NCI-H1105 treated with DMSO at 0.1 percent for 48 hours (cell line): ENCODE data around the gene SLC22A17.
"Not testable (repeated sequence)": the region's sequence is repeated elsewhere in the genome, so short reads cannot be mapped to it uniquely, and the experiment has no call there.

Experiments used
- DNase-seq: peaks from one replicate; lab custom pipeline; 2025; lab: John Stamatoyannopoulos, UW

The SLC22A17 gene

DNA sequence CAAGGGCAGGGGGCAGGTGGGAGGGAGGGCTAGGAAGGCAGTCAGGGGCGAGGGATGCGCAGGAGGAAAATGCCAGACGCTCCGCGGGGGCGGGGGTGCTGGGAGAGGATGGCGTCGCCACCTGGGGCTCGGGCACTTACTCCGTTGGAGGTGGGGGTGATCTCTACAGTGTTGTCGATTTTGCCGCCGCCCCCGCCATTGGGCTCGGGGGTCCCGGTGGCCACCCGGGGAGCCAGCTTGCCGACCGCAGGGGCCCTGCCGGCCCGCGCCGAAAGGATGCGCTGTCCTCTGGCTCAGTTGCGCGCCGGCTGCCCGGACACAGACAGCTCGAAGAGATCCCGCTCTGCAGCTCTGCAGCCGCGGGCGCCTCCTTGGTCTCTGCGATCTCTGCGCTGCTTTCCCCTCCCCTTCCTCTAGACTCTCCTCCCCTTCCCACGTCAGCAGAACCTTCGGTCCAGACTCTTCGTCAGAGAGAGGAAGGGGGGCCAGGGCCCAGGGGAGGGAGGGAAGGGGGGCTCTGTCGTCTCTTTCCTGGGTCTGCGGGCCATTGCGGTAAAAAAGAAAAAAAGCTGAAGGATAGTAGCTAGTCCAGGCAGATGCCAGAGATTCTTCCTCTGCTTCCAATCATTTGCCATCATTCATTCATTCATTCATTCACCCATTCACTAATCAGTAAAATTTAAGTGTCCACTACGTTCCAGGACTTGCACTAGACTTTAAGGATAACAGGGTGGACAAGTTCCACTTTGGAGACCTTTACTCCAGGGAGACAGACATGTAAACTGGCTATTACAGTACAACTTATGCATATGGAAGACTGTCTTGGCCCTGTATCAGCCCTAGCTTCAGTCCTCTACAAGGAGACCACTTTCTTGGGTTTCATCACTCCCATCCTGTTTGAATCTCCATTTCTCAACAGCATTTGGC, at the start of gene SLC22A17:
Gene SLC22A17, minus strand, starts transcription at position 382 of the 927 bp plus-strand sequence.
- peak; percentile 77 for DNase-seq

DNA sequence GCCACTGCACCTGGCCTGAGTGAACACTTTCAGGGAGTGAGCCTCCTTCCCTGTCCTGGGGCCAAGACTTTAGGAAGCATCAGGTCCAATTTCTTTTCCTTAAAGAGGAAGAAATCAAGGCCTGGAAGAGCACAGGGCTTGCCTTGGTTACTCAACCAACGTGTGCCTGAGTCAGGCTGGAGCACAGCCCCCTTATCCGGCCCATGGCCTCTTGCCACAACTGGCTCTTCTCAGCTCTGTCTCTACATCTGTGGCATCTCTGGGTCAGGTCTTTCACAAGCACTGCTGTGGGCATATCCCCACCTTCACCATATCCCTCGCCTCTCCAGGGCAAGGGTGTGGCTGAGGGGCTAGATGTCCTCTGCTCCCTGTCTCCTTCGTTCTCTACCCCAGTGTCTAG, 48.6 kb upstream of the SLC22A17 start:
- DNase-seq: no peak

DNA sequence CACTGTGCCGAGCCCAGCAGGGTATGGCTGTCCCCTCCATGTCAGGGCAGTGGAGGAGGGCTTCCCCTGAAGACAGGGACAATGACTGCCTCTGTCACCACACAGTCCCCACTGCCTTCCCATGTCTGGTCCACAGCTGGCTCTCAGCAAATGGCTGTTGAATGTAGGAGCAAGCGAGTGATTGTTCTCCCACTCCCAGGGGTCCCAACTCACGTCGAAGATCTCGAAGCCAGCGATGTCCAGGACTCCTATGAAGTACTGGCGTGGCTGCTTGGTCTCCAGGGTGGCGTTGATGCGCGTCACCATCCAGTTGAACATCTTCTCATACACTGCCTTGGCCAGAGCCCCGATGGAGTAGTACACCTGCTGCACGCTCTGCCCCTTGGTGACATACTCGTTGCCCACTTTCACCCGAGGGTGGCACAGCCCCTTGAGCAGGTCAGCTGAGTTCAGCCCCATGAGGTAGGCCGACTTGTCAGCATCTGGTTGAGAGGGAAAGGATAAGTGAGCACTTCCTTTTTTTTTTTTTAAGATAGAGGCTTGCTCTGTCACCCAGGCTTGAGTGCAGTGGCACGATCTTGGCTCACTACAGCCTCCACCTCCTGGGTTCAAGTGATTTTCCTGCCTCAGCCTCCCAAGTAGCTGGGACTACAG, 47.9 kb upstream of the SLC22A17 start:
- not testable (repeated sequence) for DNase-seq

- no peak for DNase-seq
Observed at GRCh38 chr14:23399591-23399990, 46.9 kb upstream of the SLC22A17 start.

GRCh38 chr14:23399136-23399535, 46.4 kb upstream of the SLC22A17 start:
- no peak for DNase-seq

DNA sequence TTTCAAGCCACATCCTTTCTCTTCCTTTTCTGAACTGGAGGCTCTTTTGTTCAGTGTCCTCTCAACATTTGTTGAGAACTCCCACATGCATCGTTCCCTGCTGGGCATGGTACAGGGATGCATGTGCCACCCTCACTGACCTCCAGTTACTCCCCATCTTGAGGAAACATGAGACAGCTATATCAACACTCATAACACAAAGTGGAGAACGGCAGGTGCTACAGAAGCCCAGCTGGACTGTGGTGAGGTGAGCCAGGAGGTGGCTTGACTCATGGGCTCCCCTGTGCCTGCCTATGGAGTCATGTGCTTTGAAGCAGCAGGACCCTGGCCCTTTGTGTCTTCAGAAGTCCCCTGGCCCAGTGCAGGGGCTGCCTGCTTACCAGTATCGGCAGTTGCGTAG, 45.7 kb upstream of the SLC22A17 start:
- DNase-seq: no peak

- no peak for DNase-seq
Observed at GRCh38 chr14:23396781-23397407, 44.2 kb upstream of the SLC22A17 start.

- DNase-seq: no peak
Observed at GRCh38 chr14:23396126-23396525, 43.4 kb upstream of the SLC22A17 start.

DNA sequence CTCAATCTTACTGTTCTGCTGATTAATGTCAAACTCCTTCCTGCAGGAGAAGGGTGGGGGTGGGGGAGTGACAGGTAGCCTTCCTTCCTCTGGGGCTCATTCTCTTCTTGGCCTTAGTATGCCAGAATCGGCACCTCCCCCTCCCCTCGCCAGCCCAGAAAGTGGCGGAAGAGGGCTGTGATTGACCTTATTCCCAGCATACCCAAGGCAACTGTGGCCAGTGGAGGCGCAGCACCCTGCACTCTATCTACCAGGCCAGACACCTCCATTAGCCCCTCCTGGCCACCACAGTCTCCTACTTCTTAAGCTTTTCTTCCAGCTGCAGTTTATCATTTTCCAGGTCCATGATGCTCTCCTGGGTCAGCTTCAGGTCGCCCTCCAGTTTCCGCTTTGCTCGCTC, 39.9 kb upstream of the SLC22A17 start:
- DNase-seq: no peak

DNA sequence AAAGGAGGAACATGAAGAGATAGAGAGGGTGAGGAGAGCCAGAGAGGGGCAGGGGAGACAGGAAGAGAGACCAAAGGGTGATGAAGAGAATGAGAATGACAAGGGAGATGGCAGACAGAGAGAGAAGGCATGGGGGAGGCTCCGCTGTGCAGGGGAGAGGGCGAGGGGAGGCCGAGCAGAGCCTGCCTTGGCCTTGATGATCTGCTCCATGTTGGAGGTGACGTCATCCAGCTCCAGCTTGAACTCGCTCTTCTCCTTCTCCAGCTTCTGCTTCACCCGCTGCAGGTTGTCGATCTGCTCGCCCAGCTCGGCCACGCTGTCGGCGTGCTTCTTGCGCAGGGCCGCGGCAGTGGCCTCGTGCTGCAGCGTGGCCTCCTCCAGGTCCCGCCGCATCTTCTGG, 37.2 kb upstream of the SLC22A17 start:
- DNase-seq: not testable (repeated sequence)

DNA sequence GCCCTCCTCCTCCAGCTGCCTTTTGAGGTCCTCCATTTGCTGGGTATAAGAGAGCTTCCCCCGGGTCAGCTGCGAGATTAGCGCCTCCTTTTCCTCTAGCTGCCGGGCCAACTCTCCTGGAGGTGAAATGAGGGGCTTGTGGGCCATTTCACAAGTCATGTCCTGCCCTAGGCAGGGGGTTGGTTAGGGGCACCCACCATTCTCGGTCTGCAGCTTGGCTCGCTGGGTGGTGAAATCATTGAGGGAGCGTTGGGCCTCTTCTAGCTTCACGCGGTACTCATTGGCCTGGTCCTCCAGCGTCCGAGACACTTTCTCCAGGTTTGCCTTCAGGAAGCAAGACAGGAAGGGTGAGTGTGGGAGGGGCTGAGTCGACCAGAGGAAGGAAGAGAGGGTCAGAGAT, 36.7 kb upstream of the SLC22A17 start:
- DNase-seq: no peak

GRCh38 chr14:23388996-23389395, 36.3 kb upstream of the SLC22A17 start:
- DNase-seq: no peak

DNA sequence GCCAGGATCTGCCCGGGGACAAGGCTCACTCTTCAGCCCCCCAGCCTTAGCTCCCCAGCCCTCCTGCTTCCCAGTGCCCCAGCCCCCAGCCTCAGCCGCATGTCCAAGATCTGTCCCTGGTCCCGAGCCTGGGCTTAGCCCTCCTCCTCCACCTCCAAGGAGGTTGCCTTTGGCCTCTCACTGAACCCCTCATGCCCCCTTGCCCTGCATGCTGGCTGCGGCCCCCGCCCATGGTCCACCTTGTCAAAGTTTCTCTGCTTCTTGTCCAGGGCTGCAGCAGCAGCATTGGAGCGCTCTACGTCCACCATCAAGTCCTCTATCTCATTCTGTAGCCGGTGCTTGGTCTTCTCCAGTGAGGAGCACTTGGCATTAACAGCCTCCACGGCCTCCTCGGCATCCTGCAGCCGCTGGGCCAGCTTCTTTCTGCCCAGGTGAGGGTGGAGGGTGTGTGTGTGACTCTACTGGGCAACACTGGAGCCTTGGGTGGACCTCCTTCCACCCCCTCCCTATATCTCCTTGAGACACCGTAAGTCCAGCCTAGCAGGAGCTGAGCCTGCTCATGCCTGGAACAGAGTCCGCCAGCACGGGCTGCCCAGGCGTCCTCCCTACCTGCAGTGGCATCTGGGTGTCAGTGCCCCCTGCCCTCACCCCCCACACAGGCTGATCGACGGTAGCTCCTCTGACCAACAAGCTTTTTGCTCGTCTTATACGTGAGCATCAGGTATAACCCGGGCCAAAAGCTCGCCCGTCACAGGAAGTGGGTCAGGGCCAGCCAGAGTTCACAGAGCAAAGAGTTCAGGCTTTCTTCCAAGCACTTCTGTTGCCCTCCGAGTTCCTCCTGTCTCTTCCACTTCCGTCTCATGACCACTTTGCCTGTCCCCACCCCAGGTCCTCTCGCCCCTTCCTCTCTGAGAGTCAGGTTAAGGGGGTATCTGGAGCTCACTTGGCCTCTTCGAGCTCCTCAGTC, 35.5 kb upstream of the SLC22A17 start:
- no peak for DNase-seq

GRCh38 chr14:23386999-23387398, 34.3 kb upstream of the SLC22A17 start:
- DNase-seq: no peak

GRCh38 chr14:23386266-23386657, 33.6 kb upstream of the SLC22A17 start:
- DNase-seq: not testable (repeated sequence)

DNA sequence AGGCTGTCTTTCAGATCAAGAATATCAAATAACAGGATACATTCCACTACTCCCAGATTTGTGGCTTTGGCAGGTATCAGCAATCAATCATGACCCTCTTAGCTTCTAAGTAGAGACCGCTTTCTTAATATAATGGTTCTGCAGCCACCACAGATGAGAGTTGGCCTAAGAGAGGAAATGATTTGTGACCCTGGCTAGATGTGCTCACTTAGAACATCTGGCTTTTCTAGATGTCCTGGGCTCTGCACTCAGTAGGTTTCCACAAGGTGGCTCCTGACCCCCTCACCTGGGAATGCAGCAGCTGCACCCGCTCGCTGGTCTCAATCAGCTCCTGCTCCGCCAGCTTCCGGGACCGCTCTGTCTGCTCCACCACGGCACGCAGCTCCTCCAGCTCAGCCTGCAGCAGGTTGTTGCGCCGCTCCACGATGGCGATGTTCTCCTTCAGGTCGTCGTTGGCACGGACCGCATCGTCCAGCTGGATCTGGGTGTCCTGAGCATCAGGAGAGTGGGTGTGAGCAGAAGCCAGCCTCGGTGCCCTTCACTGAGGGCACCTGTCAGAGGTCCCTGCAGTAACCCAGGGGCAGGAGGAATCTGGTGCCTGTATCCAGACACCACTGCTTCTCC, 33.1 kb upstream of the SLC22A17 start:
- no peak for DNase-seq

- no peak for DNase-seq
Observed at GRCh38 chr14:23385244-23385641, 32.6 kb upstream of the SLC22A17 start.

GRCh38 chr14:23384364-23385080, 31.8 kb upstream of the SLC22A17 start:
- no peak for DNase-seq

DNA sequence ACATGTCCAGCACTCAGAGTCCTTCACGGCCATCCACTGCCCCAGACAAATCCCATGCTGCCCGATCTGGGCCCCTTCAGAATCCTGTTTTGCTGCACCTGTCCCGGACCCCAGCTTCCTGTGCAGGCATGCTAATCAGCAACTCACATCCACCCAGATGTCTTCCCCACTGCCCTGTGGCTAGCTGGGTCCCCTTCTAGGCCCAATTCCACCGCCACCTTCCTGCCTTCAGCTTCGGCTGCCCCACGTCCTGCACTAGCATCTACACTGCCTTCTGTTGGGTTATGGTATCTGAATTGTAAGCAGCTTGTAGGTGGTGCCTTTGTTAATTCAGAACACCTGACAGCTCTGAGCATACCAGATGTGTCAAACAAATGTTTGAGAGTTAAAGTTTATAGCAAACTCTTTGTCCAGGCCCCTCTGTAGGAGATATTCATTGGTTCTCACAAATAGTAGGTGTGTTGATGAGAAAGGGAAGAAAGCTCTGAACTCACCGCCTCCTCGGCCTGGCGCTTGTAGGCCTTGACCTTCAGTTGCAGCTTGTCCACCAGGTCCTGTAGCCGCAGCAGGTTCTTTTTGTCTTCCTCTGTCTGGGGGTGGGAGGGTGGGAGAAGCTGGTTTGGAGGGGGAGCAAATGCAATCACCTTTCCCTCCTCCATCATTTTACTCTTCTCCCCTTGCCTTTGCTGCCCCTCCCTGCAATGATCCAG, 30.2 kb upstream of the SLC22A17 start:
- DNase-seq: no peak

GRCh38 chr14:23382276-23382675, 29.6 kb upstream of the SLC22A17 start:
- no peak for DNase-seq
